ENCODE measurements around the gene VAMP5.
"Not testable (repeated sequence)": the region's sequence is repeated elsewhere in the genome, so short reads cannot be mapped to it uniquely, and the experiment has no call there.

DNA sequence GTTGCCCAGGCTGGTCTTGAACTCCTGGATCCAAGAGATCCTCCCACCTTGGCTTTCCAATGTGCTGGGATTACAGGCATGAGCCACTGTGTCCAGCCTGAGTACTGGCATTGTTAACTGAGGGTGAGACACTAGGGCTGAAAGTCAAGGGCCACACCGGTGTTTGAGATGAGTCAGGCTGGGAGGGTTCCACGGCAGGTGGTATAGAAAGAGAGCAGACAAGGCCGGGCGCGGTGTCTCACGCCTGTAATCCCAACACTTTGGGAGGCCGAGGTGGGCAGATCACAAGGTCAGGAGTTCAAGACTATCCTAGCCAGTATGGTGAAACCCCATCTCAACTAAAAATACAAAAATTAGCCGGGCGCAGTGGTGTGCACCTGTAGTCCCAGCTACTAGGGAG, 8.1 kb downstream of the VAMP5 start:
- TF ChIP-seq, protein P1, sequence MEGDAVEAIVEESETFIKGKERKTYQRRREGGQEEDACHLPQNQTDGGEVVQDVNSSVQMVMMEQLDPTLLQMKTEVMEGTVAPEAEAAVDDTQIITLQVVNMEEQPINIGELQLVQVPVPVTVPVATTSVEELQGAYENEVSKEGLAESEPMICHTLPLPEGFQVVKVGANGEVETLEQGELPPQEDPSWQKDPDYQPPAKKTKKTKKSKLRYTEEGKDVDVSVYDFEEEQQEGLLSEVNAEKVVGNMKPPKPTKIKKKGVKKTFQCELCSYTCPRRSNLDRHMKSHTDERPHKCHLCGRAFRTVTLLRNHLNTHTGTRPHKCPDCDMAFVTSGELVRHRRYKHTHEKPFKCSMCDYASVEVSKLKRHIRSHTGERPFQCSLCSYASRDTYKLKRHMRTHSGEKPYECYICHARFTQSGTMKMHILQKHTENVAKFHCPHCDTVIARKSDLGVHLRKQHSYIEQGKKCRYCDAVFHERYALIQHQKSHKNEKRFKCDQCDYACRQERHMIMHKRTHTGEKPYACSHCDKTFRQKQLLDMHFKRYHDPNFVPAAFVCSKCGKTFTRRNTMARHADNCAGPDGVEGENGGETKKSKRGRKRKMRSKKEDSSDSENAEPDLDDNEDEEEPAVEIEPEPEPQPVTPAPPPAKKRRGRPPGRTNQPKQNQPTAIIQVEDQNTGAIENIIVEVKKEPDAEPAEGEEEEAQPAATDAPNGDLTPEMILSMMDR (IDR thresholded peaks at IDR 0.05; ENCODE audit: poor library complexity) = not testable (repeated sequence)
- not testable (repeated sequence) for TF ChIP-seq EZH2 (IDR thresholded peaks at IDR 0.05; ENCODE audit: borderline replicate concordance)

All from hepatocyte (in vitro differentiated cells).